ENCODE data around the gene MAP2K6.
"Not testable (repeated sequence)": the region's sequence is repeated elsewhere in the genome, so short reads cannot be mapped to it uniquely, and the experiment has no call there.

The MAP2K6 gene

GRCh38 chr17:69454051-69454450 is 39.6 kb downstream of the MAP2K6 start:
- DNase-seq (ENCODE audit: low read depth in 4 of 4, low spot score in 1 of 4), result no peak

GRCh38 chr17:69455040-69455439 is 40.5 kb downstream of the MAP2K6 start:
- no peak for DNase-seq (ENCODE audit: low read depth in 4 of 4, low spot score in 1 of 4)

- DNase-seq (ENCODE audit: low read depth in 4 of 4, low spot score in 1 of 4), result no peak
These were observed 43.1 kb downstream of the MAP2K6 start for GRCh38 chr17:69457603-69458002.

GRCh38 chr17:69460963-69461922 is 46.7 kb downstream of the MAP2K6 start:
- no peak for DNase-seq (ENCODE audit: low read depth in 4 of 4, low spot score in 1 of 4)

GRCh38 chr17:69461951-69462369 is 47.5 kb downstream of the MAP2K6 start:
- no peak for DNase-seq (ENCODE audit: low read depth in 4 of 4, low spot score in 1 of 4)

GRCh38 chr17:69462882-69463281 is 48.4 kb downstream of the MAP2K6 start:
- DNase-seq (ENCODE audit: low read depth in 4 of 4, low spot score in 1 of 4), result no peak

- DNase-seq (ENCODE audit: low read depth in 4 of 4, low spot score in 1 of 4), result no peak
These were observed 52.0 kb downstream of the MAP2K6 start for GRCh38 chr17:69466451-69466850.

- no peak for DNase-seq (ENCODE audit: low read depth in 4 of 4, low spot score in 1 of 4)
These were observed 52.6 kb downstream of the MAP2K6 start for GRCh38 chr17:69466905-69467667.

- no peak for DNase-seq (ENCODE audit: low read depth in 4 of 4, low spot score in 1 of 4)
These were observed 53.7 kb downstream of the MAP2K6 start for GRCh38 chr17:69468207-69468606.

GRCh38 chr17:69470702-69471101 is 56.2 kb downstream of the MAP2K6 start:
- DNase-seq (ENCODE audit: low read depth in 4 of 4, low spot score in 1 of 4), result no peak

GRCh38 chr17:69471406-69471805 is 56.9 kb downstream of the MAP2K6 start:
- DNase-seq (ENCODE audit: low read depth in 4 of 4, low spot score in 1 of 4), result no peak

GRCh38 chr17:69473841-69474831 is 59.6 kb downstream of the MAP2K6 start:
- DNase-seq (ENCODE audit: low read depth in 4 of 4, low spot score in 1 of 4), result no peak

- DNase-seq (ENCODE audit: low read depth in 4 of 4, low spot score in 1 of 4), result no peak
These were observed 62.9 kb downstream of the MAP2K6 start for GRCh38 chr17:69477204-69477902.

GRCh38 chr17:69477903-69478266 is 63.4 kb downstream of the MAP2K6 start:
- no peak for DNase-seq (ENCODE audit: low read depth in 4 of 4, low spot score in 1 of 4)

- DNase-seq (ENCODE audit: low read depth in 4 of 4, low spot score in 1 of 4), result no peak
These were observed 64.4 kb downstream of the MAP2K6 start for GRCh38 chr17:69478916-69479315.

GRCh38 chr17:69479756-69480155 is 65.3 kb downstream of the MAP2K6 start:
- DNase-seq (ENCODE audit: low read depth in 4 of 4, low spot score in 1 of 4), result not testable (repeated sequence)

GRCh38 chr17:69480245-69480644 is 65.7 kb downstream of the MAP2K6 start:
- DNase-seq (ENCODE audit: low read depth in 4 of 4, low spot score in 1 of 4), result no peak

GRCh38 chr17:69485251-69485661 is 70.8 kb downstream of the MAP2K6 start:
- DNase-seq (ENCODE audit: low read depth in 4 of 4, low spot score in 1 of 4), result no peak

GRCh38 chr17:69485901-69486643 is 71.6 kb downstream of the MAP2K6 start:
- no peak for DNase-seq (ENCODE audit: low read depth in 4 of 4, low spot score in 1 of 4)
